COLO829 (cell line): Measurements from ENCODE around the gene CEACAM19.
"Not testable (repeated sequence)": the region's sequence is repeated elsewhere in the genome, so short reads cannot be mapped to it uniquely, and the experiment has no call there.

Experiments
- DNase-seq: peaks from one replicate; pipeline ENCODE4 v3.0.0; 2012; ENCODE audit warnings: low spot score

Gene CEACAM19

GRCh38 chr19:44645407-44646048 is 25.8 kb upstream of the CEACAM19 start:
- DNase-seq: no peak

GRCh38 chr19:44646049-44646416 is 25.2 kb upstream of the CEACAM19 start:
- DNase-seq: no peak

GRCh38 chr19:44647144-44647543 is 24.1 kb upstream of the CEACAM19 start:
- no peak for DNase-seq

GRCh38 chr19:44648631-44649251 is 22.5 kb upstream of the CEACAM19 start:
- DNase-seq: no peak

- no peak for DNase-seq
Observed at GRCh38 chr19:44649578-44650145, 21.6 kb upstream of the CEACAM19 start.

- no peak for DNase-seq
Observed at GRCh38 chr19:44653343-44653742, 17.9 kb upstream of the CEACAM19 start.

GRCh38 chr19:44653977-44654774 is 17.1 kb upstream of the CEACAM19 start:
- DNase-seq: no peak

GRCh38 chr19:44657211-44657921 is 13.9 kb upstream of the CEACAM19 start:
- DNase-seq: peak; percentile 54

GRCh38 chr19:44658069-44658733 is 13.1 kb upstream of the CEACAM19 start:
- no peak for DNase-seq

GRCh38 chr19:44660081-44660480 is 11.2 kb upstream of the CEACAM19 start:
- DNase-seq: no peak

- no peak for DNase-seq
Observed at GRCh38 chr19:44661205-44661604, 10.1 kb upstream of the CEACAM19 start.

- DNase-seq: no peak
Observed at GRCh38 chr19:44661904-44662303, 9.4 kb upstream of the CEACAM19 start.

GRCh38 chr19:44662691-44663385 is 8.4 kb upstream of the CEACAM19 start:
- DNase-seq: no peak

- DNase-seq: no peak
Observed at GRCh38 chr19:44663996-44664395, 7.3 kb upstream of the CEACAM19 start.

GRCh38 chr19:44664976-44665375 is 6.3 kb upstream of the CEACAM19 start:
- no peak for DNase-seq

- DNase-seq: no peak
Observed at GRCh38 chr19:44666852-44667556, 4.3 kb upstream of the CEACAM19 start.

- DNase-seq: no peak
Observed at GRCh38 chr19:44668985-44669764, 2.1 kb upstream of the CEACAM19 start.

GRCh38 chr19:44670027-44670426 is 1.3 kb upstream of the CEACAM19 start:
- DNase-seq: not testable (repeated sequence)

- no peak for DNase-seq
Observed at GRCh38 chr19:44672226-44672625, 944 bp downstream of the CEACAM19 start.

GRCh38 chr19:44673510-44673909 is 2.2 kb downstream of the CEACAM19 start:
- no peak for DNase-seq
